Motor neuron (in vitro differentiated cells): ENCODE measurements around the gene KIF15. TPM values are rescaled to one million over a fixed set of nuclear protein-coding genes. Genes with fewer than 3 reads are reported as not detected.

Experiments used
- ATAC-seq, 8 experiments: fragments of 200-7000 bp; cut with Tn5 transposase; replicated peaks in 6 of 8; 2 replicates each; pipeline ENCODE4 v1.8.0; 2021; ENCODE audit warnings: mild to moderate bottlenecking in 8 of 8, moderate library complexity in 8 of 8
- H3K27ac ChIP-seq, 2 donors: fragments of 250-450 bp; sonication (Bioruptor Pico); 2 replicates each; pipeline ENCODE4 v1.9.0; 2021; ENCODE audit warnings: antibody characterized with exemption in 2 of 2, mild to moderate bottlenecking in 2 of 2, moderate library complexity in 1 of 2
- H3K4me1 ChIP-seq, 2 donors: fragments of 250-450 bp; sonication (Bioruptor Pico); replicated peaks in 1 of 2; 2 replicates each; pipeline ENCODE4 v1.6.1; 2021; ENCODE audit warnings: antibody characterized with exemption in 2 of 2, mild to moderate bottlenecking in 2 of 2, moderate library complexity in 1 of 2
- H3K4me3 ChIP-seq, 5 donors: fragments of 250-450 bp; sonication (Bioruptor Pico); 2 replicates each; pipeline ENCODE4 v1.9.0; 2021; ENCODE audit warnings: antibody characterized with exemption in 5 of 5, mild to moderate bottlenecking in 5 of 5, moderate library complexity in 4 of 5
- WGBS, 10 experiments: fragments of 450-650 bp; shearing (Covaris generic); methylation state at CpG; one replicate each; pipeline ENCODE4 v1.0.0; 2022; 5-methylcytosine and 5-hydroxymethylcytosine counted together
- in situ Hi-C, 9 experiments: fragments of 400-800 bp; cut with MboI; loops; one replicate each; pipeline ENCODE4 v1.15.0; 2021; ENCODE audit warnings: low sequenced_read_pairs in 9 of 9, low pct_unique_long_range_greater_than_20kb in 2 of 9; ENCODE audit not compliant: unreplicated experiment in 9 of 9
- total RNA-seq, 8 experiments: library from RNA; unstranded; fragments of 300-600 nt; gene quantifications; 2 replicates each; pipeline versions ENCODE4 v1.2.3 to v1.2.4, GENCODE V29; 2022

KIF15 gene, protein sequence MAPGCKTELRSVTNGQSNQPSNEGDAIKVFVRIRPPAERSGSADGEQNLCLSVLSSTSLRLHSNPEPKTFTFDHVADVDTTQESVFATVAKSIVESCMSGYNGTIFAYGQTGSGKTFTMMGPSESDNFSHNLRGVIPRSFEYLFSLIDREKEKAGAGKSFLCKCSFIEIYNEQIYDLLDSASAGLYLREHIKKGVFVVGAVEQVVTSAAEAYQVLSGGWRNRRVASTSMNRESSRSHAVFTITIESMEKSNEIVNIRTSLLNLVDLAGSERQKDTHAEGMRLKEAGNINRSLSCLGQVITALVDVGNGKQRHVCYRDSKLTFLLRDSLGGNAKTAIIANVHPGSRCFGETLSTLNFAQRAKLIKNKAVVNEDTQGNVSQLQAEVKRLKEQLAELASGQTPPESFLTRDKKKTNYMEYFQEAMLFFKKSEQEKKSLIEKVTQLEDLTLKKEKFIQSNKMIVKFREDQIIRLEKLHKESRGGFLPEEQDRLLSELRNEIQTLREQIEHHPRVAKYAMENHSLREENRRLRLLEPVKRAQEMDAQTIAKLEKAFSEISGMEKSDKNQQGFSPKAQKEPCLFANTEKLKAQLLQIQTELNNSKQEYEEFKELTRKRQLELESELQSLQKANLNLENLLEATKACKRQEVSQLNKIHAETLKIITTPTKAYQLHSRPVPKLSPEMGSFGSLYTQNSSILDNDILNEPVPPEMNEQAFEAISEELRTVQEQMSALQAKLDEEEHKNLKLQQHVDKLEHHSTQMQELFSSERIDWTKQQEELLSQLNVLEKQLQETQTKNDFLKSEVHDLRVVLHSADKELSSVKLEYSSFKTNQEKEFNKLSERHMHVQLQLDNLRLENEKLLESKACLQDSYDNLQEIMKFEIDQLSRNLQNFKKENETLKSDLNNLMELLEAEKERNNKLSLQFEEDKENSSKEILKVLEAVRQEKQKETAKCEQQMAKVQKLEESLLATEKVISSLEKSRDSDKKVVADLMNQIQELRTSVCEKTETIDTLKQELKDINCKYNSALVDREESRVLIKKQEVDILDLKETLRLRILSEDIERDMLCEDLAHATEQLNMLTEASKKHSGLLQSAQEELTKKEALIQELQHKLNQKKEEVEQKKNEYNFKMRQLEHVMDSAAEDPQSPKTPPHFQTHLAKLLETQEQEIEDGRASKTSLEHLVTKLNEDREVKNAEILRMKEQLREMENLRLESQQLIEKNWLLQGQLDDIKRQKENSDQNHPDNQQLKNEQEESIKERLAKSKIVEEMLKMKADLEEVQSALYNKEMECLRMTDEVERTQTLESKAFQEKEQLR (N-terminal part only)
- 10 to 100 TPM in 3 of 8 experiments, 1 to 10 TPM in 4, under 1 TPM in 1; 0.10 to 28.6 (median 2.4) TPM for total RNA-seq

DNA sequence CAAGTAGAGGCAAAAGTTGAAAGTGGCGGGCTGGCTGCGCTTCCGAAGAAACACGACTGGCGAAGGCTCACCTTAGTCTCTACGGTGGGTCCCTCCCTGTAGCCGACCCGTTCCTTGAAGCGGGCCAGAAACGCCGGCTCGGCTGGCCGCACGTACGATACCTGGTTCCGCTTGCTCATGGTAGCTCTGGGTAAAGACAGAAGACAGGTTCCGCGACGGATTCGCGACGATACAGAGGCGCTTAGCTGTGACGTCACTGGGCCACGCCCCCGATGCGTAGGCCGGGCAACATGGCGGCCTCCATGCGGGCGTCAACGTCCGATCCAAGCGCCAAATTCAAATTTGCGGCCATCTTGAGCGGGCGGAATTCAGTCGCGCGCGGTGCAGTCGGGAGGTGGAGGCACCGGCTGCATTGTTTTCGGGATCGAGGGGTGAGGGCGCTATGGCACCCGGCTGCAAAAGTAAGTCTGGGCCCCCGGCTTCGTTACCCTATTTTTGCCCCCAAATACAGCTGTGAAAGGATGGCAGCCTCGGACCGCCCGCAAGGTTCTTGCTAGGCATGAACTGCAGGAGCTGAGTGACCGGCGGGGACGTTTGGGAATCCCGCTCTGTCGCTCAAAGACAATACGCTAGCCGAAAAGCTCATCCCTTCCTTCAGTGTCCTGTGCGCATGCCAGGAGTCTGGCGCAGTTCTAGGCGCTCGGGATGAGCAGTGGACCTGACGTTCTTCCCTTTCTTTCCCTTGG is at the start of gene KIF15, which contains the start of gene KIAA1143:
Gene KIF15 (plus strand): TSS at position 371 of the 746 bp plus-strand sequence. CDS start 72 bp downstream, at position 443.
Gene KIAA1143 (minus strand): TSS at position 196 of the 746 bp plus-strand sequence. CDS start 17 bp downstream, at position 179.
- peak within 1 kb of the TSS; percentile 69 to 83 for H3K27ac ChIP-seq
- WGBS, 10 experiments, result 0 to 3% (median 0%) methylated on average over 1 to 16 of the region's 64 CpGs; no CpG with 5 or more reads in 2 of the 10 experiments
- ATAC-seq, result peak; percentile 91 to 99 (median 98)
- peak within 1 kb of the TSS; percentile 62 to 96 (median 70) for H3K4me3 ChIP-seq
- H3K4me1 ChIP-seq, result peaks cover 0 to 10% of the 10 kb centered on the region in 2 donors
- in situ Hi-C loops, result no loop called here

DNA sequence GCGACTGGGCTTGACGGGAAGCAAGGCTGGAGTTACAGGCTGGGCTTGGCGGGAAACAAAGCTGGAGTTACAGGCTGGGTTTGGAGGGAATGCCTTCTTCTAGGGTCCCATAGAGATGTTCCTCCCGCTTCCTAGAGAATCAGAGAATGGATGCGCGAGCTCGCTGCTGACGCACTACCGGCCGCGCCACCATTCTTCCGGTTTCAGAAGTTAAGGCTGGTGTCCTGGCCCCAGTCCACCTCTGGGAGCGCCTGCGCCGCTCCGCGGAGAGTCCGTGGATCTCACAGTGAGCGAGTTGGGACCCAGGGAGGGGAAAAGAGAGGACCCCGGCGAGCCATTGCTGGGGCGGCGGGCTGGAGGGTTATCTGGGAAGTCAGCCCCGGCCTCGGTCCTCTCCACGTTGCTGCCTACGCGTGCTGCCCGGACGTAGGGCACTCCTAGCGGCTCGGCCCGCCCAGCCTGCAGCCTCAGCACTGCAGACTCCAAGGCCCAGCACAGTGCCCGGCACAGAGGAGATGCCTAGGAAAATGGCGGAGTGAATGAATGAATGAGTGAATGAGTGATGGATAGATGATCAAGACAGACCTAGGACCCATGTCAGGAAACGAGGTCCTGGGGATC is 49.0 kb upstream of the KIF15 start, which contains the start of gene ZNF502:
Gene ZNF502 (plus strand): TSS at position 206 of the 621 bp plus-strand sequence. CDS start 7,602 bp downstream, outside the sequence.
- WGBS, 10 experiments, result 0 to 100% (median 69%) methylated on average over 1 to 14 of the region's 36 CpGs; no CpG with 5 or more reads in 2 of the 10 experiments
- Histone ChIP-seq H3K4me1 (no peaks in the 10 kb centered on the region), H3K27ac (peak within 1 kb of the TSS in 1 of 2 donors; percentile 43), H3K4me3 (peak within 1 kb of the TSS; percentile 20 to 66 (median 37))
- ATAC-seq, result peak; percentile 51 to 99 (median 98)
- in situ Hi-C loops, result no loop called here

DNA sequence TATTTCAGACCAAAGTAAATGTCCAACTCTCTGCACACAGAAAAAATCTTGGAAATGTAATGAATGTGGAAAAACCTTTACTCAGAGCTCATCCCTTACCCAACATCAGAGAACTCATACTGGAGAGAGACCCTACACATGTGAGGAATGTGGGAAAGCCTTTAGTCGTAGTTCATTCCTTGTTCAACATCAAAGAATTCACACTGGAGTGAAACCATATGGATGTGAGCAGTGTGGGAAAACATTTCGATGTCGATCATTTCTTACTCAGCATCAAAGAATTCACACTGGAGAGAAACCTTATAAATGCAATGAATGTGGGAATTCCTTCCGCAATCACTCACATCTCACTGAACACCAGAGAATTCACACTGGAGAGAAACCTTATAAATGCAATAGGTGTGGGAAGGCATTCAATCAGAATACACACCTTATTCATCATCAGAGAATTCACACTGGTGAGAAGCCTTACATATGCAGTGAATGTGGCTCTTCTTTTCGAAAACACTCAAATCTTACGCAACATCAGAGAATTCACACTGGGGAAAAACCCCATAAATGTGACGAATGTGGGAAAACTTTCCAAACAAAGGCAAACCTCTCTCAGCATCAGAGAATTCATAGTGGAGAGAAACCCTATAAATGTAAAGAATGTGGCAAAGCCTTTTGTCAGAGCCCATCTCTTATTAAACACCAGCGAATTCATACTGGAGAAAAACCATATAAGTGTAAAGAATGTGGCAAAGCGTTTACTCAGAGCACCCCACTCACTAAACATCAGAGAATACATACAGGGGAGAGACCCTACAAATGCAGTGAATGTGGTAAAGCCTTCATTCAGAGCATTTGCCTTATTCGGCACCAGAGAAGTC is 40.1 kb upstream of the KIF15 start:
- Histone ChIP-seq H3K27ac (no peak overlapping the region), H3K4me1 (no peaks in the 10 kb centered on the region), H3K4me3 (no peak overlapping the region)
- ATAC-seq, result no peak
- in situ Hi-C loops, result no loop called here
- WGBS, 10 experiments, result 59 to 100% (median 84%) methylated on average over 3 to 10 of the region's 10 CpGs; no CpG with 5 or more reads in 1 of the 10 experiments

DNA sequence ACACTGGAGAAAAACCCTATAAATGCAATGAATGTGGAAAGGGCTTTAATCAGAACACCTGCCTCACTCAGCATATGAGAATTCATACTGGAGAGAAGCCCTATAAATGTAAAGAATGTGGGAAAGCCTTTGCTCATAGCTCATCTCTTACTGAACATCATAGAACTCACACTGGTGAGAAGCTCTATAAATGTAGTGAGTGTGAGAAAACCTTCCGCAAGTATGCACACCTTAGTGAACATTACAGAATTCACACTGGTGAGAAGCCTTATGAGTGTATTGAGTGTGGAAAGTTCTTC is 39.5 kb upstream of the KIF15 start:
- in situ Hi-C loops, result no loop called here
- 80 to 100% (median 89%) methylated on average over 1 of the region's 1 CpG; no CpG with 5 or more reads in 3 of the 10 experiments for WGBS, 10 experiments
- H3K27ac ChIP-seq, result no peak overlapping the region
- no peak overlapping the region for H3K4me3 ChIP-seq
- no peaks in the 10 kb centered on the region for H3K4me1 ChIP-seq
- no peak for ATAC-seq

DNA sequence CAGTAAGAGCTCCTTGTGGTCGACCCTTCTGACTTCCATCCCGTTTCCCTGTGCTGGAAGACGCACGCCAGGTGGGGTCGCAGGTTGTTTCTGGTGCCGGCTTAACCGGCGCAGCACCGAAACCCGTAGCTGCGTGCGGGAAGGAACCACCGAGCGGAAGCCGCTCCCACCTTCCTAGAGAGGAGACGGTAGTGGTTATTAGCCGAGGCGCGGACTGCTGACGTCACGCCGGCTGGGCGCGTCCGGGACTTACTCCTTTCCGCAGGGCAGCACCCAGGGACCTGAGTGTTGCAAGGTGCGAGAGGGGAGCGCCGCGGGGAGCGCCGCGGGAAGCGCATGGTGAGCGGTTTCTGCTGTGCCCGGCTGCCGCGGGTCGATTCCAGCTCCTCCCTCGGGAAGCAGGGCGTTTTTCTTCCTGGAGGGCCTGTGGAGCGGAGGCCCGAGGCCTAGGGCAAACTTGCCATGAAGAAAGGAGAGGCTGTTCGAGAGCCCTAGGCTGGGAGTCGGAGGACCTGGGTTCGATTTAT is 32.1 kb upstream of the KIF15 start, which contains the start of gene ZNF501:
Gene ZNF501 (plus strand): TSS at position 252 of the 527 bp plus-strand sequence. CDS start 4,787 bp downstream, outside the sequence.
- Histone ChIP-seq H3K4me3 (peak within 1 kb of the TSS in 4 of 5 donors; percentile 33 to 54 (median 48)), H3K4me1 (no peaks in the 10 kb centered on the region), H3K27ac (peak within 1 kb of the TSS in 1 of 2 donors; percentile 64)
- WGBS, 10 experiments, result 0 to 90% (median 66%) methylated on average over 2 to 41 of the region's 46 CpGs; no CpG with 5 or more reads in 2 of the 10 experiments
- in situ Hi-C loops, result no loop called here
- ATAC-seq, result peak; percentile 64 to 100 (median 83)

DNA sequence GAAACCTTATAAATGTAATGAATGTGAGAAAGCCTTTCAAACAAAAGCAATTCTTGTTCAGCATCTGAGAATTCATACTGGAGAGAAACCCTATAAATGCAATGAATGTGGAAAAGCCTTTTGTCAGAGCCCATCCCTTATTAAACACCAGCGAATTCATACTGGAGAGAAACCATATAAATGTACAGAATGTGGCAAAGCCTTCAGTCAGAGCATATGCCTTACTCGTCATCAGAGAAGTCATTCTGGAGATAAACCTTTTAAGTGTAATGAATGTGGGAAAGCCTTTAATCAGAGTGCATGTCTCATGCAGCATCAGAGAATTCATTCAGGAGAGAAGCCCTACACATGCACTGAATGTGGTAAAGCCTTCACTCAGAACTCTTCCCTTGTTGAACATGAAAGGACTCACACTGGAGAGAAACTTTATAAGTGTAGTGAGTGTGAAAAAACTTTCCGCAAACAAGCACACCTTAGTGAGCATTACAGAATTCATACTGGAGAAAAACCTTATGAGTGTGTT is 26.9 kb upstream of the KIF15 start:
- in situ Hi-C loops, result no loop called here
- 50 to 100% (median 93%) methylated on average over 1 to 3 of the region's 3 CpGs; no CpG with 5 or more reads in 1 of the 10 experiments for WGBS, 10 experiments
- no peak for ATAC-seq
- H3K4me1 ChIP-seq, result no peaks in the 10 kb centered on the region
- no peak overlapping the region for H3K27ac ChIP-seq
- H3K4me3 ChIP-seq, result no peak overlapping the region

DNA sequence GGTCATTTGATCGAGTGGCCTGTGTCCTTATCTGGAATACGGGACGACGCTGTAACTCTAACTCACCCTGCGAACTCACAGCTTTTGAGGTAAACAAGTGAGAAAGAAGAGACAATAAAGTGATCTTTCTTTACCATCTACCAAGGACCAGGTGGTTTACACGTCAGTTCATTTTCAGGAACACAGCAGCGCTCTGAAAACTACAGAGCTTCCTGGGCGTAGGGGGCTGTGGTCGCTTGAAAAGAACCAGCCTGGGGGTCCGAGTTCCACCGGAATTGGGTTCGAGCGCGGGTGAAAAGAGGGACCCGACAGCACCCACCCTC is 532 bp upstream of the KIF15 start:
- WGBS, 10 experiments, result 0 to 9% (median 1%) methylated on average over 1 to 13 of the region's 15 CpGs; no CpG with 5 or more reads in 4 of the 10 experiments
- H3K4me3 ChIP-seq, result peak overlapping the region; percentile 62 to 96 (median 70)
- in situ Hi-C loops, result no loop called here
- peaks cover 0 to 10% of the 10 kb centered on the region in 2 donors for H3K4me1 ChIP-seq
- peak overlapping the region; percentile 69 to 83 for H3K27ac ChIP-seq
- ATAC-seq, result peak in 2 of 8 experiments; percentile 13 to 26

DNA sequence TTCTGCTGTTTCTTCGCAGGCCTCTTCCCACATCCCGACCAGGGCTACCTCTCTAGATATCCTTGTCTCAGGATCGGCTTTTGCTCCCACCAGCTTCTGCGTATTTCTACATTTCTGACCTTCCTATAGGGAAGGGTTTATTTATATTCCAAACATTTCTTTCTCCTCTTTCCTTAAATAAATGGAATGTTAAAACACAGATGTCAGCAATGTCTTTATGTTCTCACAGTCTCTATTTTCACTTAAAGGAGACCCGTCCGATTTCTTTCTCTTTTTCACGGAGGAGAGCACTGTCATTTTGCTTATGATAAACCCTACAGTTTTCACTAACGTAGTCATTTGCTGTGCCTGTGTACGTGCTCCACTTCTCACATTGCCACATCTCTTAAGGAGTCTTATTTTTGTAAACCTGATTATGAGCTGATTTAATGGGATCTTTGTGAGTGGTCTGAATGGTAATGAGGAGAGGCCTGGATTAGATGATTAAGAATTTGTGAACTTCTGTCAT is 630 bp downstream of the KIF15 start:
- ATAC-seq, result no peak
- peaks cover 0 to 10% of the 10 kb centered on the region in 2 donors for H3K4me1 ChIP-seq
- in situ Hi-C loops, result no loop called here
- peak overlapping the region in 1 of 2 donors; percentile 49 for H3K27ac ChIP-seq
- H3K4me3 ChIP-seq, result peak overlapping the region; percentile 62 to 96 (median 70)
- 0 to 4% (median 3%) methylated on average over 5 to 9 of the region's 9 CpGs; no CpG with 5 or more reads in 1 of the 10 experiments for WGBS, 10 experiments

DNA sequence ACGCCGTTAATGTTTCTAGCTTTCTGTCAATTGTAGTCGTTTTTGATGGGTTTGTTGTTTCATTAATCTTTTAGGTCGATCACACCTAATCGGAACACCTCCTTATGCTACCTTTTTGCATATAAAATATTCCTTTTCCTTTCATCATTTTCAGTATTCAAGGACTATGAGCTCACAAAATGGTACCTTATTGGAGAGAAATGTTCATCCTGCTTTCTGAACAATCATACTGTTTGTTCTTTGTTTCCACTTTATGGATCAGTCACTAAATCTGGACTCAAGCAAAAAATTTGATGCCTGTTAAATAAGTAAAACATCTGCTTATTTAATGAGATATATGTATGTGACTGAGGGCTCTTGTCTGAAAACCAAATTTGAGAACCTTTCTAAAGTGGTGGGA is 1.1 kb downstream of the KIF15 start:
- Histone ChIP-seq H3K4me1 (peaks cover 0 to 10% of the 10 kb centered on the region in 2 donors), H3K4me3 (peak overlapping the region in 4 of 5 donors; percentile 62 to 96 (median 75)), H3K27ac (no peak overlapping the region)
- WGBS, 10 experiments, result 4 to 50% (median 13%) methylated on average over 2 to 5 of the region's 5 CpGs
- in situ Hi-C loops, result no loop called here
- ATAC-seq, result no peak

DNA sequence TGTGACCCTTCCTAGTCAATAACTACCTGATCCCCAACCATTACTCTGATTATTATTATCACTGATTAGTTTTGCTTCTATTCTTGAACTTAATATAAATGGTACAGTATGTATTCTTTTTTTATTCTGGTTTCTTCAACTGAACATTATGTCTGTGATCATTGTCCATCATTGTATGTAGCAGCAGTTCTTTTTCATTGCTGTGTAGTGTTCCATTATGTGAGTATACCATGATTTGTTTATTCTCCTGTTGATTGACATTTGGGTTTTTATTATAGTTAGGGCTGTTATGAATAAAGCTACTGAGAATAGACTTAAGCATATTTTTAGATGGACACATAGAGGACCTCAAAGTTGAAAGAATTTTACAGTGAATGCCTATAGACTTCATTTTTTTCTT is 2.7 kb downstream of the KIF15 start:
- ATAC-seq, result no peak
- Histone ChIP-seq H3K27ac (no peak overlapping the region), H3K4me1 (peaks cover 0 to 10% of the 10 kb centered on the region in 2 donors), H3K4me3 (no peak overlapping the region)
- in situ Hi-C loops, result no loop called here
